Measurements from ENCODE around the gene RGS3. TPM values are rescaled to one million over a fixed set of nuclear protein-coding genes. Genes with fewer than 3 reads are reported as not detected.
A peak's percentile ranks its signal among the peaks of the same experiment; 100 is the strongest.

RGS3 gene
- total and polyA plus RNA-seq, 10 of the 15 experiments (the other 5 are each of a cell fraction or from before 2014, with no cell fraction given) = 2.9 to 138 (median 28.8) TPM

GRCh38 chr9:113581865-113582697 is 118.6 kb downstream of the RGS3 start:
- in situ Hi-C loops (cut with MboI) = loop anchor here (5.0 kb wide), 2 partner anchors 135 to 310 kb away; no protein-coding TSS in a partner anchor
- peak overlapping the region; percentile 43; the same call in 1 of the 2 replicates for H3K4me3 ChIP-seq
- no peaks in the 10 kb centered on the region for H3K9me3 ChIP-seq (replicated peaks; ENCODE audit: control insufficient read depth, insufficient read depth, low read length)
- POLR2A ChIA-PET = interaction anchor here (1.0 to 11.8 kb wide), 7 partner anchors 9 to 136 kb away, joined by 4 to 233 read pairs (median 6); no protein-coding TSS in a partner anchor
- H3K79me2 ChIP-seq (ENCODE audit: control insufficient read depth, insufficient read depth, low read length) = peaks cover 35% of the 10 kb centered on the region
- FAIRE-seq = peak; percentile 85
- no peaks in the 10 kb centered on the region for H4K20me1 ChIP-seq (ENCODE audit: control insufficient read depth, insufficient read depth)
- CTCF ChIA-PET = interaction anchor here (0.7 to 18.0 kb wide), 22 partner anchors 10 to 309 kb away, joined by 3 to 565 read pairs (median 4); partner anchors contain the start of genes ALAD, BSPRY, C9orf43 and POLE3
- peak overlapping the region; percentile 95 for H3K4me2 ChIP-seq (ENCODE audit: control insufficient read depth, insufficient read depth)
- H3K36me3 ChIP-seq (ENCODE audit: control insufficient read depth in 2 of 2, insufficient read depth in 2 of 2, low read length in 1 of 2) = peaks cover 23 to 27% of the 10 kb centered on the region in 2 experiments
- peak overlapping the region; percentile 70 for H3K27ac ChIP-seq (ENCODE audit: control insufficient read depth, insufficient read depth)
- SMC1A ChIA-PET (ENCODE audit: uncharacterized antibody, unreplicated experiment) = interaction anchor here (0.6 to 7.5 kb wide), 23 partner anchors 9 to 530 kb away, joined by 3 to 323 read pairs (median 4); partner anchors contain the start of genes C9orf43, CDC26, POLE3 and PRPF4
- peak overlapping the region; percentile 61 for H3K9ac ChIP-seq (ENCODE audit: control insufficient read depth, insufficient read depth, low read length)
- intact Hi-C loops (cut with micrococcal nuclease; ENCODE audit: unreplicated experiment) = loop anchor here (2.0 kb wide), 1 partner anchor 135 kb away; no protein-coding TSS in a partner anchor
- WGBS (ENCODE audit: insufficient coverage, insufficient replicate concordance, low lambda C conversion rate, missing lambda C conversion rate) = 36% methylated on average over 17 of the region's 17 CpGs
- H3K27me3 ChIP-seq (replicated peaks in 1 of 2; ENCODE audit: control insufficient read depth in 2 of 2, insufficient read depth in 2 of 2, low read length in 1 of 2) = no peaks in the 10 kb centered on the region
- no peak overlapping the region; the same call in 1 of the 2 replicates for H2AFZ ChIP-seq (ENCODE audit: control insufficient read depth, low read depth, low read length)
- DNase-seq (ENCODE audit: low read depth, low spot score) = peak; percentile 96
- H3K4me1 ChIP-seq (ENCODE audit: control insufficient read depth, insufficient read depth, low read length) = peaks cover 63% of the 10 kb centered on the region
- RAD21 ChIA-PET (ENCODE audit: unreplicated experiment) = interaction anchor here (0.7 to 15.8 kb wide), 19 partner anchors 10 to 307 kb away, joined by 3 to 481 read pairs (median 6); partner anchors contain the start of genes C9orf43, CDC26 and POLE3
- peak; percentile 82 for ATAC-seq
- no TSS peak for BruUV-seq (replicated peaks)
- TF ChIP-seq FOXK2 (IDR thresholded peaks at IDR 0.05) = no peak
- no peak; the same call in 1 of the 2 replicates for TF ChIP-seq ZNF384 (IDR thresholded peaks at IDR 0.05; ENCODE audit: borderline replicate concordance, low read depth, low read length)
- TF ChIP-seq NBN (IDR thresholded peaks at IDR 0.05) = peak; percentile 93
- TF ChIP-seq ATF7 (IDR thresholded peaks at IDR 0.05; ENCODE audit: low read depth) = peak; percentile 73
- no peak for TF ChIP-seq POLR2A (IDR thresholded peaks at IDR 0.05; ENCODE audit: low read depth, low read length)
- no peak for TF ChIP-seq IRF5 (IDR thresholded peaks at IDR 0.05; ENCODE audit: borderline replicate concordance)
- no peak for TF ChIP-seq JUNB (IDR thresholded peaks at IDR 0.05)
- peak; percentile 75 for TF ChIP-seq SKIL (IDR thresholded peaks at IDR 0.05; ENCODE audit: low read depth, poor library complexity, severe bottlenecking)
- no peak for TF ChIP-seq HDAC6 (IDR thresholded peaks at IDR 0.05; ENCODE audit: unreplicated experiment)
- TF ChIP-seq PRDM15 (CRISPR knock-in tag; IDR thresholded peaks at IDR 0.05) = no peak
- TF ChIP-seq GABPA (IDR thresholded peaks at IDR 0.05; ENCODE audit: low read depth) = no peak
- TF ChIP-seq IRF3 (IDR thresholded peaks at IDR 0.05) = no peak
- TF ChIP-seq RUNX3 (IDR thresholded peaks at IDR 0.05; ENCODE audit: low read length) = no peak
- no peak for TF ChIP-seq PAX8 (IDR thresholded peaks at IDR 0.05)

Data from GM12878 (cell line).